HG02884 (cell line): ENCODE data around the gene CAPN7.

Experiments
- ATAC-seq: cut with Tn5 transposase; IDR thresholded peaks from one replicate; pipeline ENCODE4 v1.9.1; 2021; ENCODE audit warnings: mild to moderate bottlenecking, moderate library complexity; ENCODE audit not compliant: unreplicated experiment

CAPN7 gene

DNA sequence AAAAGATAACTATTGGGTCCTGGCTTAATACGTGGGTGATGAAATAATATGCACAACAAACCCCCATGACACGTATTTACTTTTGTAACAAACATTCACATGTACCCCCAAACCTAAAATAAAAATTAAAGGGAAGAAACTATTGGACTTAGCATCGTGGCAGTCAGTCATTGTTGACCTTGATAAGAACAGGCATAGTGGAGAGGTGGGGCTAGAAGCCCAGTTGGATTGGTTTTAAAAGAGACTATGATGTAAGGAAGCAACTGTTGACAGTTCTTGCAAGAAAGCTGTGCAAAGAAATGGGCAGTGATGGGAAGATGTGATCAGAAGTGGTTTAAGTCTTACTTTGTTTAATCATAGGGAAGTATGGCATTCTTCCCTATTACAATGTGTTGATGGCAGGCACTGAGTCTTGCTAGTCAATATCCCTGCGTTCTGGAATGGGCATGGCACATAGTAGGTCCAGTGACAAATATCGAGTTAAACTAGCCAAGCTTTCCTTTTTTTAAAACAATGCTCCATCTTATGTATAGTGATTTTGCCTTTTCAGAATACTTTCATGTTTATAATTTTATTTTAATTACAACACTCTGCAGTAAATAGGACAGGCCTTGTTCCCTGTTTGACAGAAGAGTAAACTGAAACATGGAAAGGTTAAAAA is 37.9 kb downstream of the CAPN7 start:
- no peak for ATAC-seq

DNA sequence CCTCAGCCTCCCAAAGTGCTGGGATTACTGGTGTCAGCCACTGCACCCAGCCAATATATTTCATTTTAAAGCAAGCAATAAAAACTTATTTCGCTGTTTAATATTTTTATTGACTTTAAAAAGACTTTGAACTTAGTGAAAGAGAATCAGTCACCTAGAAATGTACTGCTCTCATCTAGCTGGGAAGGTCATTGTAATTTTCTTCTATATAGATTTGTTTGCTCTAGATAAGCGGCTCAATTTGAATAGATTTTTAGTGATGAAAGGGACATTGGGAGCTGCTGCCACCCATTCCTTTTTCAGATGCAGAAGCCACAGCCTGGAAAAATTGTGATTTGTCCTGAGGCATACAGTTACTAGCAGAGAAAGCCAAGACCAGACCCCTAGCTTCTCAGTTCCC is 40.1 kb downstream of the CAPN7 start:
- ATAC-seq = no peak

DNA sequence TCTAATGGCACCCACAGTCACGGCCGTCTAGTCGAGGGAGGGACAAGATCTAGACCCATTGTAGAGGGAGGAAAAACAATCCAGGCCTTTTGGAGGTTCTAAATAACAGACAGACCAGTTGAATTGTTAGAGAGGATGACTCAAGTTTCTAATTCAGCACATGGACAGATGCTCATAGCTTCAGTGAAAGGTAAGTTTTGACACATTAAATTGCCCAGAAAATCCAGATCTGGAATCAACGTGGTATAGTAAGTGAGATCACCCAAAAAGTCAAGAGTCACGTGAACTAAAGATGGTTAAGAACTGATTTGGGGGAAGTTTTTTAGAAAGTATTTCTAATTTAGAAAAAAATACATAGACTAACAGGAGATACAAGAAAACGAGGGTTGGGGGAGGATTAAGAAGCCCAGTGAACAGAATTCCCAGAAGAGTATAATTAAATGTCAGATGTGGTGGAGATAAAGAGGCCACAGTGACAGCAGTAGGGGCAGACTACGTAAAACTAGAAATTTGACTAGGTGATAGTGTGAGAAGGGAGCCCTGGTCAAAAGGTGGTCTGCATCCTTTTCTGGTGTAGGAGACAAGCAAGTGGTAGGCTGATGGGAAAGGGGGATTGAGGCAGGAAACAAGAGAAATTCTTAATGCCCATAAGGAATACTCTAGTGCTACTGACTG is 47.1 kb downstream of the CAPN7 start:
- ATAC-seq = no peak

DNA sequence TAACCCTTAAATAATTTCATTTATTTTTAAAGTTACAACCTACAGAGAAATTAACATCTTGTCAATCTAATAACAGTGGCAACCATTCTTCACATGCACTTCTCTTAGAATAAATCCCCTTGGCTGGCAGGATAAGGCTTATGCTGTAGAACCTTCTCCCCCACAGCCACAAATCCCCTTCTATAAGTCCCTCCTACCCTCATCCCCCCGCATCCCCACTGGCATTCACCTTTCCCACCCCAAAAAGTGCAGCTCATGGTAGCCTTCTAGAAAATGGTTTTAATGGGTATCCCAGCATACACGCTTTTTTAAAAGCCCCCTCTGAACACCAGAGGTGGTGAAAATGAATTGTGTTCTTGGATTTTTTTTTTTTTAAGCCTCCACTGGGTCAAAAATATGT is 49.2 kb downstream of the CAPN7 start:
- no peak for ATAC-seq

DNA sequence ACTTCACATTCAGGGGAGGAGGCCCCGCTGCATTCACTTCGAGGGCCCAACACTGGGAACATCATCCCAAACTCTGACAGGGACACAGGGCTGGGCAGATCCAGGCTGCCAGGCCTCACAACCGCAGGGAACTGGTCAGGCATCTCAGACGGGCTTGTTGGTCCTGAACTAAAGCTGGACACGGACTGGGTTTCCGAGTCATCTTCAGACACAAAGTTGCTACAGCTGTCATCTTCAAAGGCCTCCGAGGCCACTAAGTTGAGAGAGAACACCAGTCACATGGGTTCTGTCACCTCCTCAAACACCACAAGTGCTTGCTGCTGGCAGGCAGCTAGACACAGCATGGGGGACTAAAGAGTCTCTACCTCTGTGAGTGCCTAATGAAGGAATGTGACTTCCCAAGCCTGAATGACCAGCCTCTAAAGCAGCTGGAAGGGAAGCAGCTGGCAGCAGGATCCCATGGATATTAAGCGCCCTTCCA is 50.9 kb downstream of the CAPN7 start:
- no peak for ATAC-seq

DNA sequence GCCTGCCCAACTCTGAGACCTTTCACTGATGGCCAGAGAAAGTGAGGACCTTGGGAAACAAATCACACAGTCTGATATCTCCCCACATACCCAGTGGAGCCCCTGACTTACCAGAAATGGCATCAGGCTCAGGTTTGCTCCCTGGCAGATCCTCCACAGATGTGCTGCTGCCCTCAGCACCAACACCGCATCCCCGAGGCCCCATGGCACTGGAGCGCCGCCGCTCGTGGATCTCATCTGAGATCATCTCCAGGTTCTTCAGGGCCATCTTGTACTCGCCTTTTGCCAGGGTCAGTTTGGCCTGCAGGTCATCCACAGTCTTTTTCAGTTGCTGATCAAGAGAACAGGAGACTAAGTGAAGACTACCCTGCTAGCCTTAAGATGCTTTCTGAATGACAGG is 52.7 kb downstream of the CAPN7 start:
- no peak for ATAC-seq

DNA sequence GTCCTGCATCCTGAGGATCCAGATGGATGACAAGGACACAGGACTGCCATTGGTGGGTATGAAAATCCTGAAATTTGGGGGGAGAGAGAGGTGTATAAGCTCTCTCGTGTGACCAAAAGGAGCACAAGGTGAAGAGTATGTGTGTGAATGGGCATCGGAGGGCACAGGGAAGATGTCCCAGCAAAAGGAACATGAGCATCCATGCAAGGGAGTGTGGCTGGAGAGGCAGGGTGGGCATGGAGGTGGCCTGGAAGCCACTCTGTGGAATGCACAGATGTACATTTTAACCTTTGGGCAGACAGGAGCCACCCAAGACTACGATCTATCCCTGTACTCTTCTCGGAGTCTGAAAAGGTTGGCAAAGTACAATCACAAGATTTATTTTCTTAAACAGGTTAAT is 54.5 kb downstream of the CAPN7 start:
- ATAC-seq = no peak

DNA sequence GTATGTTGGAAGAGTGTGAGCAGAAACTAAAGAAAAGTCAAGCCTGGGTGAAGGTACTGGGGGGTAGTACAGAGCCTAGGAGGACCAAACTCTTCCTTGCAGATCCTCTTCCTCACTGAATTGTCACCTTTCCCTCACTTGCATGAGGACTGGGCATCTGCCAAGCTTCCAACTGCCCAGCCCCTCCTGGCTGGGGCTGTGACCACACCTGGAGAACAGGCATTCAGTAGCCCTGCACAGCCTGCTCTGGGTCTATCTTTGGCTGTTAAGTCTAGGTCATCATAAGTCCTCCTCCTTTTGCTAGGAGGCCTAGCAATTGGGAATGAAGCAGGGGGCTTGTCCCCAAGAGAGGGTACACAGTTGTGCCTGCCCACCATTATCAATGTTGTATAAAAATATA is 55.2 kb downstream of the CAPN7 start:
- ATAC-seq = no peak

DNA sequence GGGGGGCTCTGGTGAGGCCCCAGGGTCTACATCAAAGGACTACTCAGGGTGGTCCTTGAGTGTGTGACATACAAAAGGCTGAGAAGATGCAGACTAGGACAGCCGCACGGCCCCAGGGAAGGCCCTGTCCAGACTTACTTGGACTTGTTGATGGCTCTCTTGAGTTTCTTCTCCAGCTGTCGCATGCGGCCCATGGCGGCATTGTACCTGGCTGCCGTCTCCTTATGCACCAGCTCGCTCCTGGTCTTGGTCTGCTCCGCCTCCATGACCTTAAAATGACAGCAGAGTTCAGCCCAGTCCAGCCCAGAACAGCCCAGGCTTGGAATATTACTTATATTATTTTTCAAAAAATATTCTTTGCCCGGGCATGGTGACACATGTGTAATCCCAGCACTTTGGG is 56.0 kb downstream of the CAPN7 start:
- no peak for ATAC-seq

DNA sequence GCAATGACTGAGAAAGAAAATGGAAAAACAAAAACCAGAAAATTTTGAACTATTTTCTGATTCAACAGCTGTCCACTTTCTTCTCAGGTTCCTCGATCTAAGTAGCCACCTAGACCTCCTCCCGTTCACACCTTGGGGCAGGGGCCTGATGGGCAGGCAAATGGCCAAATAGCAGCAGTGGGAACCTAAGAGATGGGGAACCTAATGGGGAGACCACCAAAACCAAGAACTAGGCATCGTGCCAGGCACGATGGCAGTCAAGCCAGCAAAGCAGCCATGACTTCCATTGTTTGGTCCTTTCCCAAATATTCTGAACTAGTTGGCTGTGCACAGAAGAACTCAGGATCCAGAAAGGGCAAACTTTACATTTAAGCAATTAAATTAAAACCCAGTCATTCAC is 57.1 kb downstream of the CAPN7 start:
- no peak for ATAC-seq

DNA sequence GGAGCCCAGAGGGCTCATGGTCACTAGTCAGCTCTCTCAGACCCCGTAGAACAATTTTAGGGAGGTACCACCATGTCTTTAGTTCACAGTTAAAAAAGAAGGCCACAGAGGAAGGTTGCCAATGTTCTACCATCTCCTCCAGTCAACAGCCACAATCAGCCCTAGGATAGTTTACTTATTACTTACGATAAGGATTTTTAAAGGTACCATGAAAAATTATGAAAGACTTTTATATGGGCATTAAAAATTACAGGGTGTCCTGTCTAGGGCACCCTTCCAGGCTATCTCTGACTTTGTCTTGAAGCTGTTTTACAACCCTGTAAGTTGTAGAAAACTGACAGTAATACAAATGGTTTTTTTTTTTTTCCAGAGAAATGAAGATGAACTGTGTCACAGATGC is 57.9 kb downstream of the CAPN7 start:
- no peak for ATAC-seq

DNA sequence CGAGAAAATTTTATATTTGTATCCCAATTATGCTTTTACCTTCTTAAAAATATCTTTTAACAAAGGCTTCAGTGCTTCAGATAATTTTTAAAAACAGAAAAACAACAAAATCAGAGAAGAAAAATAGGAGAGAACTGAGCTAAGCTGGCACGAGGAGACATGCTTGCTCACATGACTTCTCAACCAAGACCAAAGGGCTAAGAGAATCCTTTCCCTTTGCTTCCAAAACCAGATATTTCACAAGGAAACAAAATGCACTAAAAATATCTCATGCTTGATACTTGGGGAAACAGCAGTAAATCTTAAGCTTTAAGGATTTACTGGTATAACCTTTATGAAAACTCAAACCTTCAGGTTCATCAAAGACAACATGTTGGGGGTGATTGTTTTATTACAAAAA is 58.4 kb downstream of the CAPN7 start:
- ATAC-seq = no peak

DNA sequence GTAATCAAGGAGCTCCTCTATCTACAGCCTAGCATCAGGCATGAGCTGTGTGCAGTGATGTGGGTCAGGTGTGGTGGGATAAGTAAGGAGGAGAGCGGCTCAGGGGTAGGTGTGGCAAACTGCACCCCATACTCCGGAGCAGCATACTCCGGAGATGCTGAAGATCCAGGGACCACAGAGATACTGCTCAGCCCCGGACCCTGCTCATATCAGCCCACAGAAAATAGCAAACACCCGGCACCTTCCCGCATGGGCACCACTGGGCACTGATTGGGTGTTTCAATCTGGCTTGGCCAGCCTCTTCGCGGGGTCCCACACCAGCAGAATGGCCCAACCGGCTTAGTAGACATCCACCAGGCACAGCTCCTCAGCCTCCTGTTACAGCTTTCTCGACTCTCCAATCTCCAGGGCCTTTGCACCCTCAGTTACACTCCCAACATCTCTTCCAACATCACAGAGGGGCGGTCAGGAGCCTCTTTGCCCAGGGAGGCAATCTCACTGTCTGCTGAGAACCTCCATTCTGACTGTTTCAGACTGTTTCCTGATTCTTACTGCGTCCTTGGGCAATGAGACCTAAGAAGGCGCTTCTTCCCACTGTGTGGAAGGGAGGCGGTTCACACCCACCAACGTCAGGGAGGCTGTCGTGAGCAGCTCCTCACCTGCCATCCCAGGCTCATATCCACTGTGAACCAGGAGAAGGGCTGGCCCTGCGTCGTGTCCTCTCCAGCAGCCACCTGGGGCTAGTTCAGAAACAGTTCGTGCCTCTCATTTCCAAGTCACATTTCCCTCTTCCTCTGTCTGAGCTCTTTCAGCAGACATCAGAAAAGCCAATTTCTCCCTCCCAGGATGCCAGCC is 59.8 kb downstream of the CAPN7 start:
- no peak for ATAC-seq

DNA sequence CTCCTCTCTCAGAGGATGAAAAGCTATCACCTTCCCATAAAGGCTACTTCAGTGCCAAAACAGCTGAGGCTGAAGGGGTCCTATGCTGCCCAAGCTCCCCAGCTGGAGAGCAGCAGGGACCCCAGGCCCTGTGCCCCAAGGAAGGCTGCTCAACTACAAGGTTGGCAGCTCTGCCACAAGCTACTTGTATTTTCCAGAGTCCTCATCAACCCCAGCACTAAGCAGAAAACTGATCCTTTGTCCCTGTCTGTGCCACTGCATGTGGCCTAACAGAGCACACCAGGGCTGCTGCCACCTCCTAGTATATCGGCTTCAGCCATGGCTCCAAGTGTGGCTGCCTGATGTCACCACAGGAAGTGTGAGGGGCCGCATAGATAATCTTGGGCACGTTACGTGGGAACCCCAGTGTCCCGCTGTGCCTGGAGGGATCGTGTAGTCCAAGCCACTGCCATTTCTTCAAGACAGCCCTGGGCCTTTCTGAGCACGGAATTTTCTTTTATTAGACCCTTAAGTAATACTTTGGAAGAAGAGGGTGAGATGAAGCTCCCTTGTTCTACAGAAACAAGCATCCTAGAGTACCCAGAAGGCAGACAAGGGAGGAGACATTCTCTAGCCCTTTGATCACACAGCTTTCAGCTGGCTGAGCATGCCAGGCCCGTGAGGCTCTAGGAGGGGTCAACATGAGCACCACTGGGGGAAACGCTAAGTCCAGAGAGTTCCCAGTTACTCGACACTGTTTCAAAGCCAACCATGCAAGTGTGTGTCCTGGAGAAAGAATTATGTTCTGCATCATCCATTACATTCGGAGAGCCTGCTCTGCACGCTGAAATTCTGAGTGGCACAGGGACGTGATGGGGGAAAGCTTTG is 60.7 kb downstream of the CAPN7 start:
- ATAC-seq = no peak

DNA sequence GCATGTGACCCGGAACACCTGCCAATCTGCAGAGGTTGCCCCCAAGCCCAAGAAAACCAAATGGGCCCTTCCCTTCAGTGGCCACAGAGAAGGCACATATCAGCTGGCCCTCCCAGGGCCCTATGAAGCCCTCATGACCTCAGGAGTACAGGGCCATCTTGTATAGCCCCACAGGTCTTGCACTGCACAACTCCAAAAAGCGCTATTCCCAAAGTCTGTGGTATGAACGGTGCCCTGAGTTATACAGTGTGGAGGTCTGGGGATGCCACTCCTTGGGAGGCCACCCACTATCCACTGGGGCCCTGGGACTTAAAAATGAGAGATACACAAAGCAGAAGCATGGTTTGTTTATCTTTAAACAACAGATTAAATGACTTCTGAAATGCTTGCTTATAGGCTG is 61.5 kb downstream of the CAPN7 start:
- no peak for ATAC-seq

DNA sequence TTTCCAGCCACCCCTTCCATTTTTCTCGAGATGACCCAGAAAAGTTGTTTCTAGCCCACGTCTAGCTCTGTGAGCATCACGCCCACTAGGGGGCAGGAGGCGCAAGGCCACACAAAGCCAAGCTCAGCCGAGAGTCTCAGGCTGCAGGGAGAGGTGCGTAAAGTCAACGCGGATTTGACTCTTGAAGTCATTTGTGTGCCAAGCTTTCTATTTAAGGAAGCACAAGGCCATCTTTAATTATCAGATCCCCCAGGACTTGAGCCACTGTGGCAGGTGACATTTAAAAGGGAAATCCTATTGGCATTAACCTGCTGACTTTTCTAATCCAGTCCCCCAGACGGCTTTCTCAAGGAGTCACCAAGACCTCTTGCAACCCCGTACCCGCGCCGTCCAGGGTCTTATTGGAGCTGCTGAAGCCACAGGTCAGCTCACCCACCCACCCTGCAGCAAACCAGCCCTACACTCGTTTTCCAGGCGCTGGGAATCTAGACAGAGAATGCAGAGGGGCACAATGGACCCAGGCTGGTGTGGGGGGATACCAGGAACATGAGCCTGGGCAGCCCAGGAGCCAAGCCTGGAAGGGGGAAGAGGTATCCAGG is 62.1 kb downstream of the CAPN7 start:
- no peak for ATAC-seq

DNA sequence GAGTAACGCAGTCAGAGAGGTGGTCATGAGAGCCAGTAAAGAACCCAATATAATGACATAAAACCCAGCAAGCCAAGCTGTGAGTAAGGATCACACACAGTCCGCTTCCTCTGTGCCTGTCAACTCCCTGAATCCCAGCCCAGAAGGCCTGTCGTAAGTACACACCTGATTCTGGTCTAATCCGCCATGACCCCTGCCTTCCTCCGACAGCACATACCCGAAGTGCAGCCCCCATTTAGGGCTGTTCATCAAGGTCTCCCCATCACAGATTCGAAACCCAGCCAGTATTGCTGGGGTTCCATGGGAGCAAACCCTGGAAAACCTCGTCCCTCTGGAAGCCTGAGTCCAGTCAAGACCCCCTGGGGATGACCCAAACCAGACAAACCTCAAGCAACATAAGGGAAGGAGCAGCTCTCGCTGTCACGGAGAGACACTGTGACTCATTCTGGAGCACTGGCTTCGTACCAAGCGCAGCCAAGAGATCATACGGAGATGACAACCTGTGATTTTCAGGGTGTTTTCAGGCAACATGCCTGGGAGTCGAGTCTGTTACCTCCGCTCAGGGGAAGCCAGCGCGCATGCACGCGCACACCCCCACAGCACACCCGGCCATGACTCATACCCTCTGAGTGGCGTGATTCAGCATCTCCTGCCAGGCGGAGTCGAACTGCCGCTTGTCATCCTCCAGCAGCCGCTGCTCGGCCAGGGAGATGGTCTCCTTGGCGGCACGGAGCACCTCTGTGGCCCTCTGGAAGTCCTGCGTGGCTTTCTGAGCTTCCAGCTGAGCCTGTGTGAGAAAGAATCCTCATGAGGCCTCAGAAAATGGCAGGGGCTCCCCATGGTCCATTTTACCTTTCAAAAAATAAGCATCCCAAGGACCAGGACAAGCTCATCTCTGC is 63.3 kb downstream of the CAPN7 start:
- ATAC-seq = peak; percentile 51

DNA sequence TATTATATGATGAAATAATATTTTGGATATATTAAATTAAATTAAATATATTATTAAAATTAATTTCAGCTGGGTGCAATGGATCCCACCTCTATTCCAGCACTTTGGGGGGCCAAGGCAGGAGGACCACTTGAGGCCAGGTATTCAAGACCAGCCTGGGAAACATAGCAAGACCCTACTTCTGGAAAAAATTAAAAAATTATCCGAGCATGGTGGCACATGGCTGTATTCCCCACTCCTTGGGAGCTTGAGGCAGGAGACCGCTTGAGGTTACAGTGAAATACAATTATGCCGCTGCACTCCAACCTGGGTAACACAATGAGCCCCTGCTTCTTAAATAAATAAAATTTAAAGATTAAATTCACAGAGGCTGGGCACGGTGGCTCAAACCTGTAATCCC is 65.0 kb downstream of the CAPN7 start:
- no peak for ATAC-seq

DNA sequence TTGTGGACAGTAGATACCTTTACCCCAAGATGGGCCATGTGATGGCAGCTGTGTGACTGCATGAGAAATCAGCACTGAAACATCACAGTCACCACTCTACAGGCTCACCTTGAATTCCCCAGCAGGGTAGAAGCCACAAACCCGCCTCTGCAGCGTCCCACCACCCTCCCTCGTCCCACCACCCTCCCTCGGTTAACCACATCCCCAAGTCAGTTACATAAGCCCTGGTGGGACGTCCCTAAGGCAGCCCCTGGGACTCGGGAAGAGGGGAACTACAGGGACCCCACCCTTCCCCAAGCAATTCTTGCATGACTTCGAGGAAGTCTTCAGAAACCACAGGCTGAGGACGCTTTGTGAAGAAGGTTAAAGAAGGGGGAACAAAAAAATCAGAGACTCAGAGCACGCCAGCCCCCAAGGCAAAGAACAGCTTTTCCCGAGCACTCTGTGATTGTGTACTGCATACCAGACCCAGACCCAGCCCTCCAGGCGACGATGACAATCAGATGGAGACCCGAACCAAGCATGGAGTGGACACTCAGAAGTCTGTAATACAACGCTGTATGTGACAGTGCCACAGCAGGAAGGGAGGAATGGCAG is 65.8 kb downstream of the CAPN7 start:
- peak; percentile 63 for ATAC-seq
